GM18505 (cell line): ENCODE measurements around the gene CST7.
"Not testable (repeated sequence)": the region's sequence is repeated elsewhere in the genome, so short reads cannot be mapped to it uniquely, and the experiment has no call there.

ENCODE experiments used
- ATAC-seq: cut with Tn5 transposase; IDR thresholded peaks from one replicate; pipeline ENCODE4 v1.9.1; 2021; ENCODE audit not compliant: unreplicated experiment
- POLR2A ChIP-seq: IDR thresholded peaks from 4 replicates; pipeline ENCODE4 v1.6.1; 2011; ENCODE audit warnings: borderline replicate concordance; ENCODE audit not compliant: insufficient read depth, insufficient read length; ENCODE audit errors: extremely low read depth

The CST7 gene

DNA sequence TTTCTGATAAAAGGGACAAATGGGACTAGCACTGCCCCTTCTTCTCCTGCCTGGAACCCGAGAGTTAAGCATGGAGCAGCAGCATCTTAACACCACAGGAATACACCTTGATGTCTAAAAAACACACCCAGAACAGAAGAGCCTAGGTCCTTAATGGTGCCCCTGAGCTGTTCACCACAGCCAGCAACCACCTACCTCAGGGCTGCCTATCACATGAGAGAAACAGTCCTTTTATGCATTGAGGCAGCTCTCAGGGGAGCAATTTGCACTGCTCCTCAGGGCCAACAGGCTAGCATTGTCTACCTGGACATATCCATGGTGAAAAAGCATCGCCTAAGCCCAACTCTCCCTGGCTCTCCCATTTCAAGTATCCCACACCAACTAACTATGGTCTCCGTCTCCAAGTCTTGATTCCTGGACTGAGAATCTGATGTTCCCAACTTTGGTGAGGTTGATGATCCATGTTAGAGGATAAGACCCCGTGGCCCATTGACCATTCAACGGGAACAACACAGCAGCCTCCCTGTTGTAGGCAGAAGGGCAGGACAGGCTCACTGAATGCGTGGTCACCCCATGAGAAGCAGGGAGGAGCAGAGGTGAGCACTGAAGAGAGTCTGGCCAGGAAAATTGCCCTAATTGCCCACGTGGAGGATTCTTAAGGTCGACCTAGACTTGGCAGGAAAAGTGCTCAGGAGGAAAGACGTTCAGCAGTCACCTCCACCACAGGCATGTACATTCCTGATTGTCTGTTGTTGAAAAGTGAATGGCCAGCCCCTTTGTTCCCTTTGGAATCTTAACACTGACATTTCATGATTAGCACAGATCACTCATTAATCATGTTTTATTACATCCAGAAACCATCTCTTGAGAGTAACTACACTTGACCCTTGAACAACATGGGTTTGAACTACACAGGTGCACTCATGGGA lies 47.6 kb downstream of the CST7 start:
- no peak for TF ChIP-seq POLR2A
- no peak for ATAC-seq

GRCh38 chr20:24998121-24998520 lies 49.1 kb downstream of the CST7 start:
- no peak for ATAC-seq
- no peak for TF ChIP-seq POLR2A

GRCh38 chr20:24998631-24999445 lies 49.8 kb downstream of the CST7 start:
- no peak for ATAC-seq
- TF ChIP-seq POLR2A = no peak

DNA sequence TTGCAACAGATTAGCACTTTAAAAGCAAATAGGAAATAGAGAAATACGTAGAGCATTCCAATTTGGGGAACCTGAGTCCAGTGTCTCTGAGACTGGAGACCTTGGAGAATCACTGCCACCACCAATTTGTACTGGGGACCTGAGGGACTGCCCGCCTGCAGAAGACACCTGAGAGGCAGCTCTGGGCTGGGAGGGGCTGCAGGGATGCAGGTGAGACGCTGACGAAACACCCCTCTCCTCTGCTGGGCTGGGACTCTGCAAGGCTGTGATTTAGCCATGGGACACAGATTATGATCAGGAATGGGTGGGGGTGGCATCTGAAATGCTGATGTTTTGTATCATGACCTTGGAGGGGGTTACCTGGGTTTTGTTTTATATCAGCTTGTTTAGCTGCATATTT lies 50.5 kb downstream of the CST7 start:
- TF ChIP-seq POLR2A = no peak

GRCh38 chr20:25000268-25000801 lies 51.3 kb downstream of the CST7 start:
- no peak for ATAC-seq
- no peak for TF ChIP-seq POLR2A

More for the DNA sequence above, 50.5 kb downstream of the CST7 start:
- ATAC-seq = no peak

GRCh38 chr20:25001323-25001722 lies 52.3 kb downstream of the CST7 start:
- ATAC-seq = not testable (repeated sequence)

GRCh38 chr20:25003002-25003401 lies 53.9 kb downstream of the CST7 start:
- ATAC-seq = no peak
- no peak for TF ChIP-seq POLR2A

- TF ChIP-seq POLR2A = no peak
- ATAC-seq = no peak
These were observed 56.2 kb downstream of the CST7 start for GRCh38 chr20:25005220-25005619.

GRCh38 chr20:25005661-25006060 lies 56.6 kb downstream of the CST7 start:
- no peak for TF ChIP-seq POLR2A
- ATAC-seq = no peak

DNA sequence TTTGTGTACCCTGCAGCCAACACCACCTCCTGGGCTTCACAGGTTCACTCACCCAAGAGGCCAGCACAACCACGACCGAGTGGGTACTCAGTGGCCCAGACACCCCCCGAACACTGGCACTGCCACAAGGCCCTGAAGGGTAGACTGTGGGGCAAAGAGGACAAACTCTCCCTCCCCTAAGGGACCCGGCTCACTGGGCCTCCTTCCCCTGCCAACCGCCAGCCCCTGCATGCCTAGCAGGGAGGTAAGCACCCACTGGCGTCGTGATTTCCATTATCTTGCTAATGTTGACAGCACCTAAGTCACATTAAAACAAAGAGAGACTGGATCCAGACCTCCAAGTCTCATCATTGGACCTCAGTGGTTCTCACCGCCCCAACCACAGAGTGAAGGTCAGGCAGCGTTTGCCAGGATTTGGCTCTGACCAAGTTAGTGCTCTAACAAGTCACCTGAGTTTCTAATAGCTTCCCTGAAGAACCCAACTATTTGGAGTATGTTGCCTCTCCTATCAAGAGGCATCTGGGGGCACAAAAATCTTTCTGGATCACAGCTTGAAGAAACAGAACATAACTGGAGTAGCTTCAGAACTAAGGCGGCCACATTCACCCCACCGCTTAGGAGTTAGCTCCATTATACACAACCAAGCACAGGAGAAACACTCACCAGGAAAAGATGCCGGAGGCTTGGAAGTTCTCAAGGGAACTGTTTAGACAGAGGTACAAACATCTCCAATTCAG lies 57.5 kb downstream of the CST7 start:
- no peak for TF ChIP-seq POLR2A
- ATAC-seq = no peak

GRCh38 chr20:25007491-25008305 lies 58.6 kb downstream of the CST7 start:
- no peak for TF ChIP-seq POLR2A
- no peak for ATAC-seq
